Heart left ventricle (tissue), 16 donors: ENCODE measurements around the gene PTPRM. TPM values are rescaled to one million over a fixed set of nuclear protein-coding genes. Genes with fewer than 3 reads are reported as not detected.

Source experiments
- ATAC-seq, 4 donors: fragments of 200-7000 bp; cut with Tn5 transposase; one replicate each; pipeline ENCODE4 v1.9.1; 2020 to 2022; ENCODE audit warnings: moderate library complexity in 4 of 4, mild to moderate bottlenecking in 3 of 4, moderate number of reproducible peaks in 1 of 4
- DNase-seq, 5 donors: peaks; one replicate each; pipeline ENCODE4 v3.0.0-alpha.2; 2020
- H3K27ac ChIP-seq, 12 donors: fragments of 200-600 bp; sonication (generic) in 4 of 12; one replicate each; pipeline versions ENCODE4 v1.5.0 to v1.8.0; 2016 to 2022; ENCODE audit warnings: mild to moderate bottlenecking in 2 of 12
- H3K27me3 ChIP-seq, 9 donors: fragments of 200-600 bp; sonication (generic) in 2 of 9; one replicate each; pipeline versions ENCODE4 v1.5.1 to v1.8.0; 2016 to 2022; ENCODE audit warnings: mild to moderate bottlenecking in 3 of 9
- H3K36me3 ChIP-seq, 9 donors: fragments of 200-600 bp; sonication (generic) in 2 of 9; one replicate each; pipeline versions ENCODE4 v1.5.0 to v1.8.0; 2018 to 2022; ENCODE audit warnings: mild to moderate bottlenecking in 2 of 9
- H3K4me1 ChIP-seq, 12 donors: fragments of 200-600 bp; sonication (generic) in 4 of 12; one replicate each; pipeline versions ENCODE4 v1.5.0 to v1.8.0; 2016 to 2022; ENCODE audit warnings: mild to moderate bottlenecking in 3 of 12
- H3K4me3 ChIP-seq, 12 donors: fragments of 200-600 bp; sonication (generic) in 4 of 12; one replicate each; pipeline versions ENCODE4 v1.5.0 to v1.8.0; 2017 to 2022; ENCODE audit warnings: mild to moderate bottlenecking in 9 of 12, moderate library complexity in 4 of 12
- H3K9me3 ChIP-seq, 12 donors: fragments of 200-600 bp; sonication (generic) in 4 of 12; one replicate each; pipeline versions ENCODE4 v1.5.0 to v1.8.0; 2016 to 2022; ENCODE audit warnings: mild to moderate bottlenecking in 1 of 12
- POLR2A ChIP-seq, 2 donors: fragments of 450-650 bp; IDR thresholded peaks; one replicate each; pipeline ENCODE4 v1.6.1; 2017; ENCODE audit warnings: antibody characterized with exemption in 2 of 2, mild to moderate bottlenecking in 2 of 2, moderate library complexity in 2 of 2
- WGBS, 4 donors: extraction: QIAGEN DNeasy Blood & Tissue Kit in 2 of 4; methylation state at CpG; one replicate each; pipeline versions ENCODE4 v1.1.5 to v1.1.7; 2013 to 2018; 5-methylcytosine and 5-hydroxymethylcytosine counted together
- intact Hi-C, 10 donors: fragments of 100-400 bp; cut with DNase I; formaldehyde crosslinking; loops; one replicate each; pipeline versions ENCODE4 v1.11.1 to v1.14.2; 2022
- polyA plus RNA-seq, 2 donors: library from polyadenylated mRNA; stranded (reverse); fragments of 200-250 nt; gene quantifications; one replicate each; pipeline ENCODE4 v1.2.3, GENCODE V29; 2013
- total RNA-seq, 9 donors: library from RNA; depleted of rRNA in 2 of 9; stranded (reverse); fragments of >200 nt in 2 of 9; fragmentation: NEBNext Ultra II Directional in 3 of 9; extraction: Animal tissue kit (Norgen Biotek cat#: 25700) in 3 of 9; gene quantifications; one replicate each; pipeline versions ENCODE4 v1.1.0 to v1.2.4, GENCODE V29; 2016 to 2023
- TF ChIP-seq, protein P1 (sequence below), 12 donors: fragments of 200-600 bp; sonication (generic) in 4 of 12; IDR thresholded peaks; one replicate each; pipeline versions ENCODE4 v1.5.0 to v1.8.0; 2018 to 2022; ENCODE audit warnings: antibody characterized with exemption in 12 of 12, mild to moderate bottlenecking in 5 of 12
- donor health status: ischemic (EF 13 %, LVEDD 7.1; RV severe dilation, severe dysfunction).
- donor health status: healthy with polysubstance abuse.
- donor health status: DM: no; HTN: yes; CAD: no.
- donor health status: DM: no; HTN: no; CAD: no.
- donor health status: ischemic (EF 25% LVEDD 6.9; RV normal size, moderate dysfunction).
- donor health status: ischemic (EF 25% LVEDD 5.7; RV mildly dilated, moderate dysfunction).
- donor health status: healthy.
- donor health status: DM: yes; HTN: yes; CAD: no.
- donor health status: ischemic (EF 35%, LVEDD 5.7; RV mildly dilated, moderate dysfunction).
- donor health status: nonischemic (EF 11% LVEDD 7.7; RV severe dilation, severe dysfunction).
- donor health status: DM: yes; HTN: yes; CAD: no.
- donor health status: PGD.
- donor health status: ischemic (EF 29% LVEDD 5.4; RV normal size, mild dysfunction).
- donor health status: nonischemic (EF 23%, LVEDD 6.1; RV moderate dilation, normal function).

Gene PTPRM
- total and polyA plus RNA-seq, 11 donors, result 93.8 to 186 (median 123) TPM

DNA sequence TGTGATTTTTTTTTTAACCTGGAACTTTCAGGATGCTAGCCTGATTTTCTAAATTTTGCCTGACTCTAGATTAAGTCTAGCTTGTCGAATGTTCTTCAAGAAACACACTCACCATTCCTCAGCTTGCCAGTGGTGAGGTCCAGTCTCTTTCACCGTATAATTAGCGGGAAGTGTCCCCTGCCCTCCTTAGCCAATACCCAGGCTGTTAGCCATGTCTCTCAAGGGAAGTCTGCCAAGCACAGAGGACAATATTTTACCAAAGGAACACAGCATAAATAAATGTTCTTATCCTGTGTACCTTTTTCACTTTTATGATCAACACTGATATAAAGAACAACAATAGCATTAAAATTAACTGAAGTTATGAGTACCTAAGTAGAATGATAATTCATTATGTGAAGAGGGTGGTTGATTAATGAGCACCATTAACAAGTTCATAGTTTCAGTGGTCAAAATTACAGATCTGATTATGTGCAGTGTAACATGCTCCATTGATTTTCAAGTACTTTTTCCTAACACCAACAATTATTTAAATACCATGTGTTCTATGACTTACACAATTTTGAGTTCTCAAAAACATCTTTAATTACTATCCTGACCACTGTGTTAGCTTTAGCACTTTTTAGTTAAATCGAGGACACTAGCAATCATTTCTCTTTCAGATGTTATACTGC is 596.3 kb downstream of the PTPRM start:
- Histone ChIP-seq H3K4me1 (peaks cover 0 to 24% (median 3%) of the 10 kb centered on the region in 12 donors), H3K4me3 (no peak overlapping the region), H3K9me3 (peaks cover 0 to 3% (median 0%) of the 10 kb centered on the region in 12 donors), H3K36me3 (peaks cover 0 to 4% (median 0%) of the 10 kb centered on the region in 9 donors), H3K27me3 (no peaks in the 10 kb centered on the region), H3K27ac (no peak overlapping the region)
- no peak for TF ChIP-seq POLR2A (IDR thresholded peaks at IDR 0.05)
- TF ChIP-seq, protein P1, sequence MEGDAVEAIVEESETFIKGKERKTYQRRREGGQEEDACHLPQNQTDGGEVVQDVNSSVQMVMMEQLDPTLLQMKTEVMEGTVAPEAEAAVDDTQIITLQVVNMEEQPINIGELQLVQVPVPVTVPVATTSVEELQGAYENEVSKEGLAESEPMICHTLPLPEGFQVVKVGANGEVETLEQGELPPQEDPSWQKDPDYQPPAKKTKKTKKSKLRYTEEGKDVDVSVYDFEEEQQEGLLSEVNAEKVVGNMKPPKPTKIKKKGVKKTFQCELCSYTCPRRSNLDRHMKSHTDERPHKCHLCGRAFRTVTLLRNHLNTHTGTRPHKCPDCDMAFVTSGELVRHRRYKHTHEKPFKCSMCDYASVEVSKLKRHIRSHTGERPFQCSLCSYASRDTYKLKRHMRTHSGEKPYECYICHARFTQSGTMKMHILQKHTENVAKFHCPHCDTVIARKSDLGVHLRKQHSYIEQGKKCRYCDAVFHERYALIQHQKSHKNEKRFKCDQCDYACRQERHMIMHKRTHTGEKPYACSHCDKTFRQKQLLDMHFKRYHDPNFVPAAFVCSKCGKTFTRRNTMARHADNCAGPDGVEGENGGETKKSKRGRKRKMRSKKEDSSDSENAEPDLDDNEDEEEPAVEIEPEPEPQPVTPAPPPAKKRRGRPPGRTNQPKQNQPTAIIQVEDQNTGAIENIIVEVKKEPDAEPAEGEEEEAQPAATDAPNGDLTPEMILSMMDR (IDR thresholded peaks at IDR 0.05), result no peak
- 88 to 94% (median 93%) methylated on average over 4 of the region's 4 CpGs for WGBS, 4 donors
- intact Hi-C loops, result no loop called here
- peak in 1 of 4 donors; percentile 37 for ATAC-seq
- DNase-seq, result no peak

DNA sequence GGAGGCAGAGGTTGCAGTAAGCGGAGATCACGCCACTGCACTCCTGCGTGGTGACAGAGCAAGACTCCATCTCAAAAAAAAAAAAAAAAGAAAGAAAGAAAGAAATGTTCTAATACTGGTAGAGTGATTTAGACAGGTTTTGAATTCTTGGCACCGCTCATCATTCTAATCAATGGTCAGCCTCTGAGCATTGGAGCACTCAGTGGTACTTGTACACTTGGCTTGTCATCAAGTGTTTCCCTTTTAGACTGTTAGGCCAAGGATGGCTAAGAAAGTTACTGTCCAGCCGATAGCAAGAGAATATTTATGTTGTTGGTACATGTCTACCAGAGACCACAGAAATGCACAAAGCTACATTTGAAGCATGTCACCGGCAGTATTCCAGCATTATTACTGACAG is 598.0 kb downstream of the PTPRM start:
- TF ChIP-seq, protein P1 (IDR thresholded peaks at IDR 0.05), result no peak
- no peak for TF ChIP-seq POLR2A (IDR thresholded peaks at IDR 0.05)
- Histone ChIP-seq H3K4me3 (no peak overlapping the region), H3K4me1 (peaks cover 0 to 24% (median 3%) of the 10 kb centered on the region in 12 donors), H3K9me3 (no peaks in the 10 kb centered on the region), H3K36me3 (no peaks in the 10 kb centered on the region), H3K27me3 (no peaks in the 10 kb centered on the region), H3K27ac (no peak overlapping the region)
- DNase-seq (no peak), ATAC-seq (peak in 2 of 4 donors; percentile 22 to 59)
- intact Hi-C loops, result no loop called here
- WGBS, 4 donors, result 84 to 90% (median 87%) methylated on average over 6 of the region's 6 CpGs

DNA sequence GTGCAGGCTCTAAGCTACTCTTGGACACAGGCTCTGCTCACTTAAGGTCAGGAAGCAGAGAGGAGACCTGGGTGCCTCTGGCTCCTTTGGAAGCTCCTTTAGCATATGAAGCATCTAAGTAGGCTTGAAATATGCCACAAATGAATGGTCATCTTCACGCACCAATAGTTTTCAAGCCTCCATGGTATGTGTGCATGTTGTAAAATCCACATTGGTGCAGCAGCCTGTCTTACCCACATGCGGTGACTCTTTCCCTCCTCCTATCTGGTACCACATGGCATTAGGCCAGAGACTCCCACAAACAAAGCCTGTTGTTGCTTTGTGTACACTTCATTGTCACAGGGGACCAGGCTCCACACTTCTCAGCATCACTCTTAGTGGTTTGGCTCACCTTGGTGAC is 599.9 kb downstream of the PTPRM start:
- TF ChIP-seq POLR2A (IDR thresholded peaks at IDR 0.05), result no peak
- TF ChIP-seq, protein P1 (IDR thresholded peaks at IDR 0.05), result no peak
- ATAC-seq, result no peak
- no peak for DNase-seq
- Histone ChIP-seq H3K4me3 (no peak overlapping the region), H3K27me3 (no peaks in the 10 kb centered on the region), H3K9me3 (no peaks in the 10 kb centered on the region), H3K36me3 (no peaks in the 10 kb centered on the region), H3K27ac (no peak overlapping the region), H3K4me1 (peaks cover 0 to 20% (median 3%) of the 10 kb centered on the region in 12 donors)
- WGBS, 4 donors, result 93 to 100% (median 96%) methylated on average over 2 of the region's 2 CpGs
- intact Hi-C loops, result no loop called here

DNA sequence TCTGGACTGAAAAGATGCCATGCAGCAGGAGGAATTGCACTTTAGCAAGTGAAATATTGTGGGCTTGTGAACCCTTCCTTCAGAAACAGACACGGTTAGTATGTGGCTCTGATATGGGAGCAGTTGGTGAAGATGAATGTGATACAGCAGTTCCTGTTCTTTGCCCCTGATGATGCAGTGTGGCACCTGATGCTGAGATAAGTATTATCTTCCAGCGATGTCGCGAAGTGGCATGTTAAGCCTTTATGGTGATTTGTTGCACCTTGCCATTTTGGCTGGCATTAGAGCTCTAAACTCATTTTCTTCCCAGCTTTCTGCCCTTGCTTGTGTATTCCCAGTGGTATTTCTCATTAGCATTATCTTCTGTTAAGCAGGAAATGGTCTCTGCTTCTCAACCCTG is 600.6 kb downstream of the PTPRM start:
- no peak overlapping the region for H3K27ac ChIP-seq
- no peak overlapping the region for H3K4me3 ChIP-seq
- TF ChIP-seq POLR2A (IDR thresholded peaks at IDR 0.05), result no peak
- TF ChIP-seq, protein P1 (IDR thresholded peaks at IDR 0.05), result no peak
- no peaks in the 10 kb centered on the region for H3K27me3 ChIP-seq
- H3K36me3 ChIP-seq, result no peaks in the 10 kb centered on the region
- WGBS, 4 donors, result 61 to 78% (median 71%) methylated on average over 4 of the region's 4 CpGs
- DNase-seq (no peak), ATAC-seq (no peak)
- H3K9me3 ChIP-seq, result no peaks in the 10 kb centered on the region
- peaks cover 0 to 20% (median 3%) of the 10 kb centered on the region in 12 donors for H3K4me1 ChIP-seq
- intact Hi-C loops, result no loop called here
